PFSK-1 (cell line): ENCODE results near the gene EHD1.

Experiments
- POLR2AphosphoS5 ChIP-seq: IDR thresholded peaks from 2 replicates; pipeline ENCODE4 v1.6.1; 2012; ENCODE audit warnings: low read depth, mild to moderate bottlenecking, control low read depth, low read length, moderate library complexity
- REST ChIP-seq, 2 experiments: IDR thresholded peaks; 2 replicates each; pipeline versions ENCODE4 v1.6.1 to v1.8.0; 2011 to 2012; ENCODE audit warnings: low read depth in 2 of 2, low read length in 2 of 2, control low read depth in 1 of 2, inconsistent platforms in 1 of 2, mild to moderate bottlenecking in 1 of 2, moderate library complexity in 1 of 2; ENCODE audit not compliant: insufficient read depth in 1 of 2
- SIN3A ChIP-seq: IDR thresholded peaks from 2 replicates; pipeline ENCODE4 v1.6.1; 2012; ENCODE audit warnings: mild to moderate bottlenecking, low read length, moderate library complexity, borderline replicate concordance; ENCODE audit not compliant: insufficient read depth
- TAF1 ChIP-seq: IDR thresholded peaks from 2 replicates; pipeline ENCODE4 v1.6.1; 2012; ENCODE audit warnings: low read length, control low read depth, borderline replicate concordance; ENCODE audit not compliant: insufficient read depth

- TF ChIP-seq TAF1, result no peak
- no peak for TF ChIP-seq SIN3A
- no peak for TF ChIP-seq POLR2AphosphoS5
- TF ChIP-seq REST (IDR thresholded peaks at IDR 0.05; ENCODE audit: insufficient read depth in 1 of 2, low read depth in 2 of 2, low read length in 2 of 2), result no peak
These were observed 15.4 kb downstream of the EHD1 start for GRCh38 chr11:64862987-64863390.
